Large intestine (tissue), 3 donors: ENCODE data around the gene RWDD4. TPM values are rescaled to one million over a fixed set of nuclear protein-coding genes. Genes with fewer than 3 reads are reported as not detected.

Experiments
- DNase-seq, 2 donors: peaks; one replicate each; pipeline versions ENCODE4 v3.0.0 to v3.0.0-alpha.2; 2013
- H3K27ac ChIP-seq: one replicate; pipeline ENCODE4 v1.5.1; 2013; ENCODE audit warnings: low read length
- H3K27me3 ChIP-seq: 2 replicates; pipeline ENCODE4 v1.6.1; 2013; ENCODE audit warnings: low read length; ENCODE audit not compliant: control insufficient read depth, insufficient read depth
- H3K36me3 ChIP-seq: 2 replicates; pipeline ENCODE4 v1.6.1; 2013; ENCODE audit warnings: low read length; ENCODE audit not compliant: control insufficient read depth, insufficient read depth
- H3K4me1 ChIP-seq: one replicate; pipeline ENCODE4 v1.6.1; 2013; ENCODE audit warnings: low read length; ENCODE audit not compliant: control insufficient read depth, insufficient read depth
- H3K4me3 ChIP-seq: one replicate; pipeline ENCODE4 v1.5.1; 2013; ENCODE audit warnings: low read length
- H3K9me3 ChIP-seq: one replicate; pipeline ENCODE4 v1.6.1; 2013; ENCODE audit warnings: mild to moderate bottlenecking, low read depth, low read length, moderate library complexity; ENCODE audit not compliant: control insufficient read depth
- WGBS: methylation state at CpG from one replicate; pipeline ENCODE4 v1.1.5; 2013; ENCODE audit warnings: low lambda C conversion rate; ENCODE audit not compliant: insufficient coverage; 5-methylcytosine and 5-hydroxymethylcytosine counted together
- polyA plus RNA-seq: library from polyadenylated mRNA; unstranded; fragments of 120-200 nt; gene quantifications from one replicate; pipeline ENCODE4 v1.2.1, GENCODE V29; 2013

The RWDD4 gene
- polyA plus RNA-seq, 1 donor: 20.0 TPM

DNA sequence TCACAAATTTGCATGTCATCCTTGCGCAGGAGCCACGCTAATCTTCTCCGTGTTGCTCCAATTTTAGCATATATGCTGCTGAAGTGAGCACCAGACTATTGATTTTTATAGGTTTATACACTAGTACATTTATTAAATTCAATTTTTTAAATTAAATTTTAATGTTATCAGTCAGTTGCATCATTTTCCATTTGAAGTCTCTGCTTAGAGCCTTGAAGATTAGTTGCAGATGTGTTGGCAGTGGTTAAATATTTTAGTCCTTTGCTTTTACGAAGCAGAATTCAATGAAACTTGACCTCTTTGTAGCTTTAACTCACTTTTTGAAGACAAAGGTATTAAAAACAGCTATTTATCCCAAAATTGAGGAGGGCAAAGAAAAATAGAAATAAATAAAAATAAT, 16.6 kb upstream of the RWDD4 start:
- Histone ChIP-seq H3K27ac (no peak overlapping the region), H3K9me3 (no peaks in the 10 kb centered on the region), H3K27me3 (no peaks in the 10 kb centered on the region), H3K4me3 (no peak overlapping the region), H3K4me1 (no peaks in the 10 kb centered on the region), H3K36me3 (peaks cover 38% of the 10 kb centered on the region)
- 93% methylated on average over 4 of the region's 4 CpGs for WGBS
- DNase-seq: no peak

DNA sequence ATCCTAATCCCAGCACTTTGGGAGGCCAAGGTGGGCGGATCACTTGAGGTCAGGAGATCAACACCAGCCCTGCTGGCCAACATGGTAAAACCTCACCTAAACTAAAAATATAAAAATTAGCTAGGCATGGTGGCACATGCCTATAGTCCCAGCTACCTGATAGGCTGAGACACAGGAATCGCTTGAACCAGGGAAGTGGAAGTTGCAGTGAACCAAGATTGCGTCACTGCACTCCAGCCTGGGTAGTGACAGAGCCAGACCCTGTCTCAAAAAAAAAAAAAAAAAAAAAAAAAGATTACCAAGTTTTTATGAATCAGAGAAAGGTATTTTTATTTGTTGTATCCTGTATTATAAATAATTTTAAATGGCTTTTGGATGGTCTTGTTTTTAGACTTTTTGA, 15.2 kb upstream of the RWDD4 start:
- peaks cover 41% of the 10 kb centered on the region for H3K36me3 ChIP-seq

DNA sequence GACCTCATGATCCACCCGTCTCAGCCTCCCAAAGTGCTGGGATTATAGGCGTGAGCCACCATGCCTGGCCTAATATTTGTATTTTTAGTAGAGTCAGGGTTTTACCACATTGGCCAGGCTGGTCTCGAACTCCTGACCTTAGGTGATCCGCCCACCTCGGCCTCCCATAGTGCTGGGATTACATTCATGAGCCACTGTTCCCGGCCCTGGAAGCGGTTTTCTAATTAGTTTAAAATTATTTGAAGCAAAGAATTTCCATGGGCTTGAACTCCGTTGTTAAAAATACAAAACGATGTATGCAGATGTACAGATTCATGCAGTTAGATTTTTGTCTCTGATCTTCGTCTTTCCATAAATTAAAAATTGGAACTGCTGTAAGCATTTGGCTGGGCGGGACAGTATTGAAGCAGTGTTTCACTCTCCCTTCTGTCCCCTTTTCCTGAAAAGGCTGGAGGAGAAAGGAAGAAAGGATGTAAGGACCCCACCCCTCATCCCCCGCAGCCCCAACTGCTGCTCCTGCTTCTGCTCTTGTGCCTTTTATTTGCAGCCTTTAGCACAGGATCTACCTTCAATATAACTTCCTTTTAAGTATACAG, 12.1 kb upstream of the RWDD4 start:
- Histone ChIP-seq H3K27ac (no peak overlapping the region), H3K4me1 (no peaks in the 10 kb centered on the region), H3K36me3 (peaks cover 48% of the 10 kb centered on the region), H3K27me3 (no peaks in the 10 kb centered on the region), H3K9me3 (no peaks in the 10 kb centered on the region), H3K4me3 (no peak overlapping the region)
- no peak for DNase-seq
- WGBS: no CpG with 5 or more reads among the region's 12 CpGs

More for the DNA sequence above, 15.2 kb upstream of the RWDD4 start:
- Histone ChIP-seq H3K27me3 (no peaks in the 10 kb centered on the region), H3K9me3 (no peaks in the 10 kb centered on the region), H3K4me3 (no peak overlapping the region), H3K27ac (no peak overlapping the region), H3K4me1 (no peaks in the 10 kb centered on the region)
- WGBS: 0% methylated on average over 1 of the region's 3 CpGs
- no peak for DNase-seq

DNA sequence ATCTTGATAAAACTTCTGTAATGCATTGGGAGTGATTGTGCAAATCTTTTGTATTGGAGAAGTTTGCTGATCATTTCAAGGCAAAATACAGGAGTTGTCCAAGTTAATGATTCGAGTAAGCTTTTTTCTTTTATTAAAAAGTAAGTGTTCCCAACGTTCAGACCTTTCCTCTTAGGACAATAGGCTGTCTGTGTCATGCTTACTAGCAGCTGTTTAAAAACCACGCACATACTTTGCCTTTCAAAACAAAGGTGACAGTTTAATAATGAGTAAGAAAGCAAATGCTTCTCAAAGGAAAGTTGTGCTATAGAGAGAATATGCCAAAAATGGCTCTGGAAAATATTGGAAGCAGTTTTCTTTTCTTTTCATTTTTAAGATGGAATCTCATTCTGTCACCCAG, 11.3 kb upstream of the RWDD4 start:
- WGBS: no CpG with 5 or more reads among the region's 3 CpGs
- no peak overlapping the region for H3K4me3 ChIP-seq
- H3K9me3 ChIP-seq: no peaks in the 10 kb centered on the region
- peaks cover 49% of the 10 kb centered on the region for H3K36me3 ChIP-seq
- no peaks in the 10 kb centered on the region for H3K27me3 ChIP-seq
- no peak for DNase-seq
- no peak overlapping the region for H3K27ac ChIP-seq
- no peaks in the 10 kb centered on the region for H3K4me1 ChIP-seq

DNA sequence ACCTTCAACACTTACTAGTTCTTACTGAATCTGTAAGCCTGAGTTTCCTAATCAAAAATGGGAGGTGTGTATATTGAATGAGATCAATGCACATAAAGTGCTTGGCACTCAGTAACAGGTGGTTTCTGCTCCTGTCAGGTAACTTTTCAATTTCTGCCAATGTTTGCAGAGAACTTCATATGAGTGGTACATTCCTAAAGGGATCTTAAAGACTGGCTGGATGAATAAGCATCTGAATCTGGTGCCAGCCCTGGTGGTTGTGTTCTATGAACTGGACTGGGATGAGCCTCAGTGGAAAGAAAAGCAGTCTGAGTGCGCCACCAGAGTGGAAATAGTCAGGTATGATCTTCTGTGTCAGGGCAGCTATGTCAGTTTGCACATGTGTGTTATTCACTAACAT, 7.1 kb upstream of the RWDD4 start:
- Histone ChIP-seq H3K4me3 (no peak overlapping the region), H3K4me1 (no peaks in the 10 kb centered on the region), H3K27me3 (no peaks in the 10 kb centered on the region), H3K36me3 (peaks cover 46% of the 10 kb centered on the region), H3K9me3 (no peaks in the 10 kb centered on the region), H3K27ac (no peak overlapping the region)
- no peak for DNase-seq
- WGBS: no CpG with 5 or more reads among the region's 1 CpG

DNA sequence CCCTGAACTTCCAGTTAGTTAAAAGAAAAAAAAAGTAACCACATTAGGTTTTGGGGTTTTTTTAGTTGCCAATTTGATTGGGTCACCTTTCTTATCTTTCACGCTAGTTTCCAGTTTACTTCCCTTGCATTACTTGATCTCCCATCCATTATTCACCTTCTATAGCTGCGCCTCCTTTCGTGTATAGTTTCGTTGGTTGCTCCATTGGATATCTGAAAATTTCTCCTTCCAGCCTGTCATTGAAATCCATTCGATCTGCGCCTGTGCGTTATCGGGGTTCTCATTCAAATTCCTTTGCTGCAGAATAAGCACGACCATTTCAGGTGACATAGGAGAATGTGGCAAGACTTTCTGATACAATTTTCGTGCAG, 872 bp upstream of the RWDD4 start:
- peak in 1 of 2 donors; percentile 35 for DNase-seq
- Histone ChIP-seq H3K27me3 (no peaks in the 10 kb centered on the region), H3K4me1 (peaks cover 10% of the 10 kb centered on the region), H3K4me3 (peak overlapping the region; percentile 80), H3K36me3 (peaks cover 8% of the 10 kb centered on the region), H3K27ac (peak overlapping the region; percentile 91), H3K9me3 (no peaks in the 10 kb centered on the region)
- WGBS: 0% methylated on average over 1 of the region's 10 CpGs

DNA sequence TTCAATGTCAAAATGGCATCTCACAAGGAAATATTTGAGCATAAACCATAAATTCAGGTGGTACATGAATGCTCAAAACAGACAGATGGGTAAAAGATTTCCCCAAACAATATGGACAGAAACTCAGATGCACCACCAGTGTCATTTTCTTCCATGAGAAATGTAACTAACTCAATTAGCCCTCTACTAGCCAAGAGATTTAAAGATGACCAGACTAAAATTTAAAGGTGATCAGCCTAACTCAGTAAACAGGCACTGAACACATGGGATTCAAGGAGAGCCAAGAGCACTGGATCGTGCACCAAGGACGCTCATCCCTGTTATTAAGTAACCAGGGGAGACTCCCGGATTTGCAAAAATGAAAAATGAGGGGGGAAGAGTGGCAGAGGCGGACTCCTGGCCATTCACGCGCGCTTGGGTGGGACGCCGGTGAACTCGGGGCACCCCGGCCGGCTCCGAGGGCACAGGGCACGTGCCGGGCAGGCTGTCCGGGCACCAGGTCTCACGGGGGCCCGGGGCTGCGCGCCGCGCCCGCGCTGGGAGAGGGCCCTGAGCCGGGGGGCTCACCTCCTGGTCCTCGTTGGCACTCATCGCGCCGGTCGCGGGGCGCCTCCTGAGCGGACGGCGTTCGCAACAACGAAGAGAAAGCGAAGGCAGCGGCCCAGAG, 490 bp downstream of the RWDD4 start:
- Histone ChIP-seq H3K27me3 (no peaks in the 10 kb centered on the region), H3K4me3 (peak overlapping the region; percentile 64), H3K9me3 (no peaks in the 10 kb centered on the region), H3K4me1 (peaks cover 10% of the 10 kb centered on the region), H3K36me3 (peaks cover 12% of the 10 kb centered on the region), H3K27ac (peak overlapping the region; percentile 10)
- WGBS: no CpG with 5 or more reads among the region's 39 CpGs
- DNase-seq: peak; percentile 36 to 71

DNA sequence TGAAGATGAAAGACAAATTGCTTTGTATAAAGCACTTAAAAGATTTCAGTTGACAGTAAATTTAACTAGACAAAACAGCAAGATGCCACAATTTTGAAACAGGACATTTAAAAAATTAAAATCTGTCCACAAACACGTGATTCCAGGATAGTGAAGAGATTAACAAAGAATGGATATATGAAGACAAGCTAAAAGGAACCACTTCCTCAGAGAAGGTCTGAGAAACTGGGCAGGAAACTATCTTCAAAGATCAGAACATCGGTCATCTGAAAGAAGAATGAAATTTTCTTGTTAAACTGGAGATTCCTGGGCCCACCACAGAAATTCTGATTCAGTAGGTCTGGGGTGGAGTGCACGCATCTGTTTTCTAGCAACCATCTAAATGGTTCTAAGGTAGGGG, 1.4 kb downstream of the RWDD4 start:
- Histone ChIP-seq H3K27ac (no peak overlapping the region), H3K4me3 (peak overlapping the region; percentile 64)
- WGBS: 83% methylated on average over 1 of the region's 3 CpGs

DNA sequence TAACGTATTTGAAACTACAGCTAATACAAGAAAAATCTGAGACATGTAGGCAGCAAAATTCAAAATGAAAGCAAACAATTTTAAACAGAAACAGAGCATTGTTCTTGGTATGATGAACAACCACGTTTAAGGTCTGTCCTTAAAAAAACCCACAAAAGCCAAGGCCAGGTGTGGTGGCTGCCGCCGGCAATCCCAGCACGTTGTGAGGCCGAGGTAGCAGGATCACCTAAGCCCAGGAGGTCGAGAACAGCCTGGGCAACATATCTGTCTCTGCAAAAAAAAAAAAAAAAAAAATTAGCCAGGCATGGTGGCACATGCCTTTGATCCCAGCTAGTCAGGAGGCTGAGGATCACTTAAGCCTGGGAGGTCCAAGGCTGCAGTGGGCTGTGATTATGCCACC, 13.7 kb downstream of the RWDD4 start:
- no peak for DNase-seq
- no peaks in the 10 kb centered on the region for H3K9me3 ChIP-seq
- WGBS: 100% methylated on average over 1 of the region's 7 CpGs
- no peaks in the 10 kb centered on the region for H3K4me1 ChIP-seq
- no peak overlapping the region for H3K27ac ChIP-seq
- H3K4me3 ChIP-seq: no peak overlapping the region
- H3K36me3 ChIP-seq: peaks cover 44% of the 10 kb centered on the region
- no peaks in the 10 kb centered on the region for H3K27me3 ChIP-seq

More for the DNA sequence above, 1.4 kb downstream of the RWDD4 start:
- Histone ChIP-seq H3K27me3 (no peaks in the 10 kb centered on the region), H3K36me3 (peaks cover 16% of the 10 kb centered on the region), H3K4me1 (peaks cover 10% of the 10 kb centered on the region), H3K9me3 (no peaks in the 10 kb centered on the region)
- no peak for DNase-seq

DNA sequence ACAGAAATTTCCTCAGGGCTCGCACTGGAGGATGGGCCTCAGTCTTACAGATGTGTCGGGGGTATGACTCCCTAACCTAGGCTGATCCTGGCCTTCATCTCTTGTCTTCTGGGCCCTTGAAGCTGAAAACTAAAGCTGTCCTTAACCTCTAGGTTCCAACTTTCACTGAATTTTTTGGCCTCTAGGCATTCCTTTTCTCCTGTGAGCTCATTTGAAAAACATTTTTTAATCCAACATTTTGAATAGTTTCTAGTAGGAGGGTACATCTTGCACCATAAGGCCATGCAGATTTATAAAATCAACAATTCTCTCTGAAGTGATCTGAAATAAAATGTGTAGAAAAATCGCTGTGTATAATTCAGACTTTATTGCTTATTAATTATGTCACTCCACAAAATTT, 19.7 kb downstream of the RWDD4 start:
- H3K27ac ChIP-seq: no peak overlapping the region

DNA sequence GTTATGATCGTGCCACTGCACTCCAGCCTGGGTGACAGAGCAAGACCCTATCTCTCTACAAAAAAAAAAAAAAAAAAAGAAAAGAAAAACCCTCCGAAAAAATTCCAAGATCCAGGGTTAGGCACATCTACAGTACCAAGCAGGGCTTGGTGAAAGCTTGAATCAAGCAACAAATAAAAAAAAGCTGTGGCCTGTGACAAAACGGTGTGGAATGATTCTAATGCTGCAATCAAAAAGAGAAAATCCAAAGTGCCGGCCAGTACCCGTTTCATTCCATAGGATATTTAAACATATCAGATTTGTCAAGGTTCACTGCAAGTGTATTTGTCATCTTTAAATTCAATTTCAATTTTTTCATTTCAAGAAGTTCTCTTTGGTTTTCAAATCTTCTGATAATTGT, 20.5 kb downstream of the RWDD4 start:
- H3K27me3 ChIP-seq: no peaks in the 10 kb centered on the region
- H3K36me3 ChIP-seq: peaks cover 8% of the 10 kb centered on the region
- no peak for DNase-seq
- no peaks in the 10 kb centered on the region for H3K4me1 ChIP-seq
- H3K4me3 ChIP-seq: no peak overlapping the region
- H3K9me3 ChIP-seq: no peaks in the 10 kb centered on the region
- no peak overlapping the region for H3K27ac ChIP-seq
- 91% methylated on average over 3 of the region's 5 CpGs for WGBS

More for the DNA sequence above, 19.7 kb downstream of the RWDD4 start:
- 100% methylated on average over 3 of the region's 3 CpGs for WGBS
- Histone ChIP-seq H3K36me3 (peaks cover 12% of the 10 kb centered on the region), H3K9me3 (no peaks in the 10 kb centered on the region), H3K27me3 (no peaks in the 10 kb centered on the region), H3K4me1 (no peaks in the 10 kb centered on the region), H3K4me3 (no peak overlapping the region)
- DNase-seq: no peak
